ENCODE data around the gene AGTR2.
"Not testable (repeated sequence)": the region's sequence is repeated elsewhere in the genome, so short reads cannot be mapped to it uniquely, and the experiment has no call there.

AGTR2 gene

DNA sequence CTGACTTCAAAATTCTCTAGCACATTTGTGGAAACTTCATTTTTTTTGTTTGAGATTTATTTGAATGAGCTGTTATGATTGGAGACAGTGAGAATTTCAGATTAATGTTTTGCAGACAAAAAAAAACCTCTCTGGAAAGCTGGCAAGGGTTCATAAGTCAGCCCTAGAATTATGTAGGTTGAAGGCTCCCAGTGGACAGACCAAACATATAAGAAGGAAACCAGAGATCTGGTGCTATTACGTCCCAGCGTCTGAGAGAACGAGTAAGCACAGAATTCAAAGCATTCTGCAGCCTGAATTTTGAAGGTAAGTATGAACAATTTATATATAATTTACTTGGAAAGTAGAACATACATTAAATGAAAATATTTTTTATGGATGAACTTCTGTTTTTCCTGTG is at the start of gene AGTR2:
TSS of gene AGTR2 (plus strand) at position 234 of the 400 bp plus-strand sequence. CDS start 1,537 bp downstream, outside the sequence.
- DNase-seq, result no peak

- DNase-seq, result no peak
Measured at GRCh38 chrX:116135277-116135676, 35.3 kb upstream of the AGTR2 start.

- not testable (repeated sequence) for DNase-seq
Measured at GRCh38 chrX:116141270-116141669, 29.3 kb upstream of the AGTR2 start.

- no peak for DNase-seq
Measured at GRCh38 chrX:116142976-116143375, 27.6 kb upstream of the AGTR2 start.

- DNase-seq, result no peak
Measured at GRCh38 chrX:116172976-116173375, 2.4 kb downstream of the AGTR2 start.

GRCh38 chrX:116181300-116181699 is 10.8 kb downstream of the AGTR2 start:
- no peak for DNase-seq

GRCh38 chrX:116185163-116185562 is 14.6 kb downstream of the AGTR2 start:
- DNase-seq, result no peak

- no peak for DNase-seq
Measured at GRCh38 chrX:116194649-116195048, 24.1 kb downstream of the AGTR2 start.

DNA sequence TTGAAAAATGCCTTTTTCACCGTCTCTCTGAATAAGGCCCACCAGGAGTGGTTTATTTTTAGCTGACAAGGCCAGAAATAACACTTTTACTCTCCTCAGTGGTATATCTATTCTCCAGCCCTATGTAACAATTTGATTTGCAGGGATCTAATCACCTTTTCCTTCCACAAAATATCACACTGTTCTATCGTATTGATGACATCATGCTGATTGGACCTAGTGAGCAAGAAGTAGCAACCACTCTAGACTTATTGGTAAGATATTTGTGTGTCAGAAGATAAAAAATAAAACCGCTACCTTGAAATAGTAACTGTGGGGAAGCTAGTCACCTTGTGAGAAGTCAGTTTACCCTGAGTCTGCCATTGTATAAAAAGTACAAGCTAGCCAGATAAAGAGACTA is 27.7 kb downstream of the AGTR2 start:
- DNase-seq, result no peak

DNA sequence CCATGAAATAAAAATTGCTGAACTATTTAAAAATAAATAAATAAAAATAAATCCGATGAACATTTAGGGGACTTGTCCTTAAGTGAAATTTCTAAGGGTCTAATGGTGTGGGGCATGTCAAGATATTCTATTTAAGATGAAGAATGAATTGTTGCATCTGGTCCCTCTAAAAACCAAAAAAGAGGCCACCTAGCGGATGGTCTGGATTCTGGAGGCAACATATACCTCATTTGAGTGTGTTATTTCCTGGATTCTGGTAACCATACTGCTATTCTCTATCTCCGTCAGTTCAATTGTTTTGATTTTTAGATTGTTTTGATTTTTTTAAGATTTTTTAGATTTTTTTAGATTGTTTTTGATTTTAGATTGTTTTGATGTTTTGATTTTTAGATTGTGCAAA is 28.3 kb downstream of the AGTR2 start:
- DNase-seq, result no peak

DNA sequence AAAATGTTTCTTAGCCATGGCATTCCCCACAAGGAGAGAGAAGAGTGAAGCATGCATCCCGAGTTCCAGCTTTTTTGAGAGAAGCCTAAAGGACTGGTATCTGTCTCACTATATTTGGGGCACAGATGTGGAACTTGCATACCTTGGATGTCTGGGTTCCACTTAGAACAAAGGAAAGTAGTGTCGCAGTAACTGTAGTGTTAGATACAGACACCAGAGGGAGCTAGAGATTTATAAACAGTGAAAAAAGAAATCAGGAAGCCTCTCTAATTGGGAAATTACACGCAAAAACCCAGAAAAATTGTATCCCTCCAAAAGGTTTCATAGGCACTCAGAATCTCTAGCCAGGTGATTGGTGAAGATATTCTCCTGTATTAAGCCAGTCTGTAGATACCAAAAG is 34.4 kb downstream of the AGTR2 start:
- DNase-seq, result no peak

DNA sequence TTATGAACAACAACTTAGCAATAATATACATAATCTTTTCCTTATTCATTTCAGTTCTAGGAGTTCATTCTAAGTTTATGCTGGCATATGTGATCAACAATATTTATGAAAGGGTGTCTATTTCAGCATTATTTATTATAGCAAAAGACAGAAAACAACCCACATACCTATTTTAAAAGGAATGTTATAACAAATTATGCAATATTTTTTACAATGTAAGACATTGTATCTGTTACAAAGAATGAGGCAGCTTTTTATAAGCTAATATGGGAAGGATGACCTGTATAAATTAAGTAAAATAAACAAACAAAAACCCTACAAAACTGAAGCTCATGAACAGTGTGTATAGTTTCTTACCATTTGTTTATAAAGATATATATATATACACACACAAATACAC is 42.7 kb downstream of the AGTR2 start:
- DNase-seq, result no peak

- not testable (repeated sequence) for DNase-seq
Measured at GRCh38 chrX:116217080-116217479, 46.5 kb downstream of the AGTR2 start.

All from activated CD4-positive, alpha-beta T cell treated with anti-CD3 and anti-CD28 coated beads for 1 hour (primary cell).